HepG2 (cell line): ENCODE data around the gene TTC28. TPM values are rescaled to one million over a fixed set of nuclear protein-coding genes. Genes with fewer than 3 reads are reported as not detected.
"Not testable (repeated sequence)": the region's sequence is repeated elsewhere in the genome, so short reads cannot be mapped to it uniquely, and the experiment has no call there.

Experiments
- ATAC-seq: fragments of 200-7000 bp; cut with Tn5 transposase; 3 replicates; pipeline ENCODE4 v1.9.1; 2020; ENCODE audit warnings: mild to moderate bottlenecking, moderate library complexity
- BruUV-seq: library from RNA; stranded (reverse); fragments of 400-500 nt; replicated peaks from 2 replicates; lab custom pipeline; 2021; lab: Mats Ljungman, UMichigan
- CTCF ChIA-PET: fragments of 300-600 bp; formaldehyde crosslinking; extraction: SDS; loops from one replicate; lab custom pipeline; 2021; ENCODE audit warnings: low total read pairs, inconsistent platforms, low intra/inter-chr PET ratio; lab: Yijun Ruan, JAX
- POLR2A ChIA-PET: fragments of 350-600 bp; sonication (Branson Sonifier 250); formaldehyde crosslinking; loops from one replicate; lab custom pipeline; 2020; ENCODE audit warnings: antibody characterized with exemption, inconsistent platforms; lab: Yijun Ruan, JAX
- DNase-seq: peaks from one replicate; pipeline ENCODE4 v3.0.0-alpha.2; 2015; ENCODE audit warnings: low spot score
- FAIRE-seq: peaks from 3 replicates; lab custom pipeline; 2011; peaks lifted over from hg19 to GRCh38; lab: Jason Lieb, UNC
- H2AFZ ChIP-seq: one replicate; pipeline ENCODE4 v1.6.1; 2011; ENCODE audit warnings: low read length, inconsistent platforms
- H3K27ac ChIP-seq: fragments of 300-600 bp; 3 replicates; pipeline ENCODE4 v1.8.0; 2011; ENCODE audit warnings: mixed run types, mild to moderate bottlenecking, mixed read lengths, low read length, inconsistent platforms; ENCODE audit not compliant: insufficient read depth; ENCODE audit errors: extremely low read length
- H3K27me3 ChIP-seq, 2 experiments: fragments of 200-600 bp in 1 of 2; 2 replicates in 1 of 2; 3 replicates in 1 of 2; pipeline versions ENCODE4 v1.6.0 to v1.8.0; 2011; ENCODE audit warnings: low read length in 2 of 2, mild to moderate bottlenecking in 2 of 2, moderate library complexity in 2 of 2, inconsistent platforms in 1 of 2; ENCODE audit not compliant: insufficient read depth in 2 of 2, control insufficient read depth in 1 of 2
- H3K36me3 ChIP-seq, 2 experiments: fragments of 200-600 bp in 1 of 2; replicated peaks in 1 of 2; 2 replicates in 1 of 2; 3 replicates in 1 of 2; pipeline versions ENCODE4 v1.5.1 to v1.8.0; 2011; ENCODE audit warnings: low read length in 2 of 2, inconsistent platforms in 1 of 2; ENCODE audit not compliant: insufficient read depth in 2 of 2, control insufficient read depth in 1 of 2
- H3K4me1 ChIP-seq: 2 replicates; pipeline ENCODE4 v1.5.1; 2012; ENCODE audit warnings: low read length, inconsistent platforms; ENCODE audit not compliant: insufficient read depth
- H3K4me2 ChIP-seq: 2 replicates; pipeline ENCODE4 v1.6.0; 2011; ENCODE audit warnings: low read depth, low read length, inconsistent platforms
- H3K4me3 ChIP-seq, 3 experiments: fragments of 200-600 bp in 1 of 3; sonication (generic), shearing (Covaris generic) in 1 of 3; replicated peaks in 1 of 3; 2 replicates each; pipeline ENCODE4 v1.5.1; 2011 to 2016; ENCODE audit warnings: low read length in 3 of 3, inconsistent platforms in 2 of 3, low read depth in 2 of 3, mild to moderate bottlenecking in 2 of 3, control low read depth in 1 of 3, mixed read lengths in 1 of 3; ENCODE audit not compliant: insufficient read depth in 1 of 3
- H3K79me2 ChIP-seq: one replicate; pipeline ENCODE4 v1.6.1; 2011; ENCODE audit warnings: low read length, inconsistent platforms; ENCODE audit not compliant: insufficient read depth
- H3K9ac ChIP-seq: 2 replicates; pipeline ENCODE4 v1.6.0; 2011; ENCODE audit warnings: mild to moderate bottlenecking, low read depth, low read length, inconsistent platforms; ENCODE audit not compliant: insufficient read depth
- H3K9me3 ChIP-seq: 2 replicates; pipeline ENCODE4 v1.5.1; 2012; ENCODE audit warnings: mild to moderate bottlenecking, low read length
- H4K20me1 ChIP-seq: 2 replicates; pipeline ENCODE4 v1.6.0; 2011; ENCODE audit warnings: inconsistent platforms, mild to moderate bottlenecking, low read length, moderate library complexity; ENCODE audit not compliant: insufficient read depth
- BORCS8-MEF2B ChIP-seq: sonication (generic); formaldehyde crosslinking; IDR thresholded peaks from 2 replicates; pipeline ENCODE4 v1.8.0; 2022; ENCODE audit warnings: mild to moderate bottlenecking, missing genetic modification reagents
- HINFP ChIP-seq: sonication (generic); formaldehyde crosslinking; IDR thresholded peaks from 2 replicates; pipeline ENCODE4 v1.4.0; 2020; ENCODE audit warnings: low read depth, mild to moderate bottlenecking, missing genetic modification reagents
- IKZF1 ChIP-seq: fragments of 450-650 bp; IDR thresholded peaks from 2 replicates; pipeline ENCODE4 v1.7.1; 2016
- NR2C2 ChIP-seq: sonication (generic); formaldehyde crosslinking; IDR thresholded peaks from 2 replicates; pipeline ENCODE4 v1.4.0; 2020; ENCODE audit warnings: missing genetic modification reagents, mild to moderate bottlenecking, moderate library complexity, borderline replicate concordance
- ZFP82 ChIP-seq: sonication (generic); formaldehyde crosslinking; IDR thresholded peaks from 2 replicates; pipeline ENCODE4 v1.5.1; 2020; ENCODE audit warnings: mild to moderate bottlenecking, missing genetic modification reagents, borderline replicate concordance
- ZNF235 ChIP-seq: sonication (generic); formaldehyde crosslinking; IDR thresholded peaks from 2 replicates; pipeline ENCODE4 v1.8.1; 2023; ENCODE audit warnings: mild to moderate bottlenecking, missing genetic modification reagents, borderline replicate concordance
- ZNF513 ChIP-seq: sonication (generic); formaldehyde crosslinking; conservative IDR thresholded peaks from 2 replicates; pipeline ENCODE4 v1.5.0; 2020; ENCODE audit warnings: missing genetic modification reagents
- ZNF572 ChIP-seq: sonication (generic); formaldehyde crosslinking; IDR thresholded peaks from 2 replicates; pipeline ENCODE4 v1.5.1; 2020; ENCODE audit warnings: mild to moderate bottlenecking, missing genetic modification reagents
- ZNF614 ChIP-seq: IDR thresholded peaks from 2 replicates; pipeline ENCODE4 v1.6.1; 2018; ENCODE audit warnings: missing biosample characterization, missing genetic modification reagents, inconsistent platforms, borderline replicate concordance
- WGBS: methylation state at CpG from one replicate; pipeline ENCODE4 v1.1.6; 2017; ENCODE audit warnings: low lambda C conversion rate; 5-methylcytosine and 5-hydroxymethylcytosine counted together
- in situ Hi-C: cut with HindIII; loops from 2 replicates; pipeline ENCODE4 v1.10.0; 2017; ENCODE audit warnings: low pct_unique_long_range_greater_than_20kb; ENCODE audit not compliant: extremely low pct_ligation_motif_present
- intact Hi-C: fragments of 100-400 bp; cut with micrococcal nuclease; formaldehyde crosslinking; loops from one replicate; pipeline ENCODE4 v1.10.0; 2022; ENCODE audit not compliant: unreplicated experiment
- polyA plus RNA-seq, 8 experiments: library from polyadenylated mRNA; depleted of rRNA in 3 of 8; stranded (reverse) in 7 of 8; unstranded in 1 of 8; fragments of >200 nt; fragmentation: Illumina TruSeq in 4 of 8; extraction: Trizol in 4 of 8; gene quantifications; 2 replicates each; pipeline versions ENCODE4 v1.2.1 to v1.2.3, GENCODE V29; 2011 to 2016; ENCODE audit warnings: low read depth in 4 of 8, missing spikeins in 1 of 8, mixed read lengths in 1 of 8; ENCODE audit not compliant: insufficient read depth in 1 of 8
- total RNA-seq, 5 experiments: library from RNA; depleted of rRNA; stranded (reverse); fragments of >200 nt; fragmentation: Illumina TruSeq; extraction: Trizol; gene quantifications; 2 replicates each; pipeline ENCODE4 v1.2.3, GENCODE V29; 2016; ENCODE audit warnings: low read depth in 1 of 5

Gene TTC28
- total and polyA plus RNA-seq, 2 of the 13 experiments (the other 11 are each of a cell fraction or from before 2014, with no cell fraction given), result 4.2 to 13.1 TPM

DNA sequence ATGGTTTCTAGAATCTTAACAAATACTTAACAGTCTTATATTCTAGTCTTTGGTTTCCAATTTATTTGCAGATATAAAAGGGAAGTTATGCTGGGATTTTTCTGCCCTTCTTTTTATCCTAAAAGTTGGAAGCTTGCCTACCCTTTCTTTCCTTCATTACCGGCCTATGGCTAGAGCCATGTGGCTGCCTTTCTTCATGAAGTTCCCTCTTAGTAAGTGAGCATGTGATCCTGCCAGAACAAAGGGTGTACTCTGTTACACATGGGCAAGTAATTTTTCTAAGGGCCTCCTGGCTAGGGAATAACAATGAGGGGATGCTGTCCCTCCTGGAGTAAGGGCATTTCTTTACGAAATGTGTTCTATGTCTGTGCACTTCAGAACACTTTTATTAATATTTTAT, 508.5 kb downstream of the TTC28 start (continued):
- TF ChIP-seq ZNF513 (CRISPR knock-in tag) (no peak), NR2C2 (CRISPR knock-in tag) (no peak), ZNF572 (CRISPR knock-in tag) (no peak), HINFP (CRISPR knock-in tag) (no peak), ZNF235 (CRISPR knock-in tag) (no peak), ZNF614 (CRISPR knock-in tag) (no peak), IKZF1 (no peak), BORCS8-MEF2B (CRISPR knock-in tag) (no peak), ZFP82 (no peak)

DNA sequence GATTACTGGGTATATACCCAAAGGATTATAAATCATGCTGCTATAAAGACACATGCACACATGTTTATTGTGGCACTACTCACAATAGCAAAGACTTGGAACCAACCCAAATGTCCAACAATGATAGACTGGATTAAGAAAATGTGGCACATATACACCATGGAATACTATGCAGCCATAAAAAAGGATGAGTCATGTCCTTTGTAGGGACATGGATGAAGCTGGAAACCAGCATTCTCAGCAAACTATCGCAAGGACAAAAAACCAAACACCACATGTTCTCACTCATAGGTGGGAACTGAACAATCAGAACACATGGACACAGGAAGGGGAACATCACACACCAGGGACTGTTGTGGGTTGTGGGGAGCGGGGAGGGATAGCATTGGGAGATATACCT, 510.3 kb downstream of the TTC28 start:
- ATAC-seq, H3K9ac ChIP-seq, H3K36me3 ChIP-seq, DNase-seq, in situ Hi-C loops, intact Hi-C loops, H3K79me2 ChIP-seq, H3K4me3 ChIP-seq, FAIRE-seq, POLR2A ChIA-PET, H3K27me3 ChIP-seq, H3K4me2 ChIP-seq, H3K4me1 ChIP-seq, H4K20me1 ChIP-seq, H3K9me3 ChIP-seq, H2AFZ ChIP-seq, H3K27ac ChIP-seq, CTCF ChIA-PET, BruUV-seq: not testable (repeated sequence)
- 96% methylated on average over 2 of the region's 2 CpGs for WGBS
